H1 (cell line): Measurements from ENCODE around the gene PPP1R14C. TPM values are rescaled to one million over a fixed set of nuclear protein-coding genes. Genes with fewer than 3 reads are reported as not detected.

Experiments used
- CTCF ChIA-PET: fragments of 300-600 bp; sonication (Branson Sonifier 250); formaldehyde crosslinking; loops from one replicate; lab custom pipeline; 2021; ENCODE audit not compliant: partially characterized antibody; lab: Charles Lee
- POLR2A ChIA-PET: fragments of 300-600 bp; sonication (Branson Sonifier 250); formaldehyde crosslinking; loops from one replicate; lab custom pipeline; 2021; ENCODE audit warnings: inconsistent platforms; ENCODE audit not compliant: partially characterized antibody; lab: Charles Lee
- DNase-seq, 2 experiments: peaks; one replicate each; pipeline versions ENCODE4 v3.0.0 to v3.0.0-alpha.2; 2010 to 2022; ENCODE audit warnings: low spot score in 2 of 2, low read depth in 1 of 2, mixed read lengths in 1 of 2
- FAIRE-seq: peaks from 2 replicates; lab custom pipeline; 2011; peaks lifted over from hg19 to GRCh38; lab: Jason Lieb, UNC
- H2AFZ ChIP-seq: 2 replicates; pipeline ENCODE4 v1.8.1; 2012; ENCODE audit warnings: low read length, inconsistent platforms
- H2AK5ac ChIP-seq: 2 replicates; pipeline ENCODE4 v1.6.1; 2013; ENCODE audit warnings: low read depth, low read length
- H2BK120ac ChIP-seq: replicated peaks from 2 replicates; pipeline ENCODE3; 2013; ENCODE audit warnings: low read depth, low read length, inconsistent platforms
- H2BK12ac ChIP-seq: 2 replicates; pipeline ENCODE4 v1.6.1; 2013; ENCODE audit warnings: low read depth, low read length
- H2BK15ac ChIP-seq: 2 replicates; pipeline ENCODE4 v1.6.1; 2013; ENCODE audit warnings: low read length
- H2BK20ac ChIP-seq: 2 replicates; pipeline ENCODE4 v1.6.1; 2013; ENCODE audit warnings: low read length
- H2BK5ac ChIP-seq: 2 replicates; pipeline ENCODE4 v1.6.1; 2013; ENCODE audit warnings: low read depth, low read length
- H3K14ac ChIP-seq: 2 replicates; pipeline ENCODE4 v1.6.1; 2013; ENCODE audit warnings: inconsistent platforms; ENCODE audit not compliant: insufficient read length
- H3K18ac ChIP-seq: 2 replicates; pipeline ENCODE4 v1.6.1; 2013; ENCODE audit warnings: low read length; ENCODE audit errors: extremely low read depth
- H3K23ac ChIP-seq: 2 replicates; pipeline ENCODE4 v1.6.1; 2013; ENCODE audit warnings: inconsistent platforms; ENCODE audit not compliant: insufficient read length
- H3K23me2 ChIP-seq: 2 replicates; pipeline ENCODE4 v1.6.1; 2013; ENCODE audit warnings: low read depth, low read length
- H3K27ac ChIP-seq: 2 replicates; pipeline ENCODE4 v1.6.1; 2011; ENCODE audit warnings: low read depth, low read length, inconsistent platforms
- H3K27me3 ChIP-seq, 4 experiments: replicated peaks in 1 of 4; 1 replicate in 1 of 4; 2 replicates in 3 of 4; pipeline versions ENCODE4 v1.6.1 to v1.8.1; 2011 to 2013; ENCODE audit warnings: low read length in 3 of 4, mild to moderate bottlenecking in 3 of 4, inconsistent platforms in 2 of 4, mixed read lengths in 2 of 4, moderate library complexity in 1 of 4; ENCODE audit not compliant: control insufficient read depth in 3 of 4, insufficient read depth in 3 of 4; ENCODE audit errors: extremely low read depth in 1 of 4
- H3K36me3 ChIP-seq, 4 experiments: 2 replicates each; pipeline versions ENCODE4 v1.6.1 to v1.8.1; 2011 to 2013; ENCODE audit warnings: mild to moderate bottlenecking in 4 of 4, low read length in 3 of 4, moderate library complexity in 2 of 4, control low read depth in 1 of 4, inconsistent platforms in 1 of 4; ENCODE audit not compliant: insufficient read depth in 4 of 4, control insufficient read depth in 2 of 4
- H3K4ac ChIP-seq: replicated peaks from 2 replicates; pipeline ENCODE3; 2013; ENCODE audit warnings: low read length, low read depth, mixed read lengths, inconsistent platforms; ENCODE audit not compliant: insufficient read length
- H3K4me1 ChIP-seq, 4 experiments: replicated peaks in 1 of 4; 1 replicate in 1 of 4; 2 replicates in 3 of 4; pipeline versions ENCODE4 v1.6.1 to v1.8.1; 2011 to 2013; ENCODE audit warnings: low read length in 3 of 4, inconsistent platforms in 2 of 4, mixed read lengths in 1 of 4; ENCODE audit not compliant: insufficient read depth in 4 of 4, control insufficient read depth in 3 of 4
- H3K4me2 ChIP-seq, 2 experiments: 2 replicates each; pipeline versions ENCODE4 v1.6.1 to v1.8.1; 2011 to 2013; ENCODE audit warnings: low read depth in 2 of 2, low read length in 2 of 2, control low read depth in 1 of 2, inconsistent platforms in 1 of 2, mild to moderate bottlenecking in 1 of 2; ENCODE audit not compliant: insufficient read depth in 1 of 2
- H3K4me3 ChIP-seq, 4 experiments: fragments of 200-600, 300-600 bp in 1 of 4; sonication (generic), shearing (Covaris generic), sonication (Bioruptor Twin) in 1 of 4; 2 replicates each; pipeline versions ENCODE4 v1.5.1 to v1.8.1; 2011 to 2016; ENCODE audit warnings: low read length in 4 of 4, low read depth in 3 of 4, control low read depth in 2 of 4, inconsistent platforms in 2 of 4, mild to moderate bottlenecking in 2 of 4, mixed read lengths in 1 of 4, moderate library complexity in 1 of 4; ENCODE audit not compliant: insufficient read depth in 2 of 4; ENCODE audit errors: extremely low read depth in 1 of 4
- H3K56ac ChIP-seq: replicated peaks from 2 replicates; pipeline ENCODE3; 2013; ENCODE audit warnings: low read depth, mild to moderate bottlenecking, mixed read lengths, low read length, inconsistent platforms; ENCODE audit not compliant: insufficient read length
- H3K79me1 ChIP-seq: 2 replicates; pipeline ENCODE4 v1.6.1; 2013; ENCODE audit warnings: low read depth, low read length, control low read depth
- H3K79me2 ChIP-seq, 2 experiments: 2 replicates each; pipeline versions ENCODE4 v1.6.1 to v1.8.1; 2012 to 2013; ENCODE audit warnings: low read length in 2 of 2, mild to moderate bottlenecking in 2 of 2, inconsistent platforms in 1 of 2; ENCODE audit not compliant: insufficient read depth in 2 of 2, control insufficient read depth in 1 of 2
- H3K9ac ChIP-seq, 4 experiments: replicated peaks in 1 of 4; 1 replicate in 1 of 4; 2 replicates in 3 of 4; pipeline versions ENCODE4 v1.6.1 to v1.8.1; 2011 to 2013; ENCODE audit warnings: low read depth in 3 of 4, low read length in 3 of 4, control low read depth in 2 of 4, mild to moderate bottlenecking in 2 of 4, moderate library complexity in 2 of 4, inconsistent platforms in 1 of 4; ENCODE audit errors: extremely low read depth in 1 of 4
- H3K9me3 ChIP-seq, 2 experiments: 2 replicates each; pipeline versions ENCODE4 v1.6.1 to v1.8.1; 2012 to 2013; ENCODE audit warnings: mild to moderate bottlenecking in 2 of 2, moderate library complexity in 2 of 2, control low read depth in 1 of 2, inconsistent platforms in 1 of 2, low read depth in 1 of 2, low read length in 1 of 2, mixed read lengths in 1 of 2; ENCODE audit not compliant: insufficient read depth in 2 of 2
- H4K20me1 ChIP-seq, 2 experiments: replicated peaks in 1 of 2; 2 replicates each; pipeline versions ENCODE3 to v1.8.1; 2011 to 2013; ENCODE audit warnings: inconsistent platforms in 2 of 2, low read length in 2 of 2, mild to moderate bottlenecking in 1 of 2; ENCODE audit not compliant: insufficient read depth in 2 of 2, control insufficient read depth in 1 of 2
- H4K5ac ChIP-seq: 2 replicates; pipeline ENCODE4 v1.6.1; 2013; ENCODE audit warnings: low read length, low read depth, mixed read lengths, inconsistent platforms; ENCODE audit not compliant: insufficient read length
- H4K8ac ChIP-seq: 2 replicates; pipeline ENCODE4 v1.8.0; 2013; ENCODE audit warnings: mild to moderate bottlenecking, moderate library complexity, low read length, inconsistent platforms; ENCODE audit not compliant: insufficient read depth; ENCODE audit errors: extremely low read depth
- H4K91ac ChIP-seq: replicated peaks from 2 replicates; pipeline ENCODE3; 2013; ENCODE audit warnings: low read length, mixed read lengths, inconsistent platforms; ENCODE audit not compliant: insufficient read length
- EZH2 ChIP-seq: fragments of 200-600 bp; sonication (generic); IDR thresholded peaks from 2 replicates; pipeline ENCODE4 v1.7.1; 2012; ENCODE audit warnings: low read depth, mild to moderate bottlenecking, moderate library complexity, low read length, inconsistent platforms; ENCODE audit not compliant: severe bottlenecking
- GABPA ChIP-seq: IDR thresholded peaks from 2 replicates; pipeline ENCODE4 v1.6.1; 2011; ENCODE audit warnings: mild to moderate bottlenecking, low read length, moderate library complexity, borderline replicate concordance; ENCODE audit not compliant: insufficient read depth
- WGBS, 2 experiments: shearing (Covaris generic) in 1 of 2; methylation state at CpG; one replicate each; pipeline versions ENCODE4 v1.1.6 to v1.1.7; 2013 to 2015; ENCODE audit warnings: low lambda C conversion rate in 2 of 2, mixed read lengths in 2 of 2, inconsistent platforms in 1 of 2, low coverage in 1 of 2, missing lambda C conversion rate in 1 of 2; ENCODE audit not compliant: insufficient replicate concordance in 2 of 2, insufficient coverage in 1 of 2, insufficient read length in 1 of 2; ENCODE audit errors: extremely low coverage in 1 of 2, missing lambda C conversion rate in 1 of 2; 5-methylcytosine and 5-hydroxymethylcytosine counted together
- polyA plus RNA-seq, 7 experiments: library from polyadenylated mRNA; depleted of rRNA in 3 of 7; stranded (reverse) in 5 of 7; unstranded in 2 of 7; fragments of >200 nt in 5 of 7; fragments of 200-250 nt in 2 of 7; gene quantifications; 1 replicate in 5 of 7; 2 replicates in 1 of 7; 4 replicates in 1 of 7; pipeline versions ENCODE4 v1.2.1 to v1.2.3, GENCODE V29; 2011 to 2013; ENCODE audit warnings: missing spikeins in 2 of 7, mixed read lengths in 2 of 7
- total RNA-seq: library from RNA; stranded (reverse); fragmentation: NEBNext Ultra II Directional; extraction: Animal tissue kit (Norgen Biotek cat#: 25700); gene quantifications from 2 replicates; pipeline ENCODE4 v1.2.1, GENCODE V29; 2021

PPP1R14C gene
- total and polyA plus RNA-seq, 2 of the 8 experiments (the other 6 are each of a cell fraction or from before 2014, with no cell fraction given) = 0.30 to 0.61 TPM

- H3K4me2 ChIP-seq = peak overlapping the region; percentile 63 to 84
Measured at GRCh38 chr6:150144294-150144868, 1.5 kb downstream of the PPP1R14C start.

More at GRCh38 chr6:150144294-150144868, 1.5 kb downstream of the PPP1R14C start:
- Histone ChIP-seq H3K4me1 (peaks cover 0 to 2% (median under 1%) of the 10 kb centered on the region in 4 experiments; a peak in 3 of 7 replicates), H3K27ac (no peak overlapping the region), H4K20me1 (peaks cover 0 to 4% of the 10 kb centered on the region in 2 experiments), H2BK15ac (no peak overlapping the region), H3K56ac (no peak overlapping the region), H3K18ac (no peak overlapping the region), H3K27me3 (peaks cover 30 to 60% (median 44%) of the 10 kb centered on the region in 4 experiments), H3K23ac (no peak overlapping the region), H3K14ac (no peak overlapping the region), H3K4ac (no peak overlapping the region), H2BK20ac (no peak overlapping the region), H4K5ac (no peak overlapping the region), H3K79me2 (no peaks in the 10 kb centered on the region), H3K36me3 (peaks cover 0 to 4% (median 0%) of the 10 kb centered on the region in 4 experiments; a peak in 1 of 8 replicates), H4K8ac (no peak overlapping the region), H3K4me3 (peak overlapping the region in 1 of 4 experiments; percentile 60; a peak in 2 of 8 replicates), H4K91ac (no peak overlapping the region), H2BK120ac (no peak overlapping the region), H2BK12ac (no peak overlapping the region), H3K9me3 (no peaks in the 10 kb centered on the region), H3K9ac (no peak overlapping the region), H3K79me1 (no peaks in the 10 kb centered on the region), H3K23me2 (peaks cover 9% of the 10 kb centered on the region; the same call in 1 of the 2 replicates), H2AK5ac (no peak overlapping the region), H2BK5ac (no peak overlapping the region), H2AFZ (no peak overlapping the region)
- FAIRE-seq (no peak), DNase-seq (no peak)
- ChIA-PET POLR2A (no interaction called here), CTCF (interaction anchor here (0.5 to 2.6 kb wide), 7 partner anchors 10 to 239 kb away, joined by 3 to 7 read pairs (median 3); no protein-coding TSS in a partner anchor)
- TF ChIP-seq GABPA (no peak), EZH2 (peak; percentile 27)
- 43% methylated on average over 6 of the region's 6 CpGs; no CpG with 5 or more reads in 1 of the 2 experiments for WGBS, 2 experiments
